Progenitor cell of endocrine pancreas (in vitro differentiated cells): ENCODE data around the gene NUP43. TPM values are rescaled to one million over a fixed set of nuclear protein-coding genes. Genes with fewer than 3 reads are reported as not detected.
"Not testable (repeated sequence)": the region's sequence is repeated elsewhere in the genome, so short reads cannot be mapped to it uniquely, and the experiment has no call there.

Experiments used
- DNase-seq: peaks from one replicate; pipeline ENCODE4 v3.0.0; 2021; ENCODE audit warnings: low spot score; ENCODE audit not compliant: unreplicated experiment
- H3K27ac Mint-ChIP-seq: 2 replicates; pipeline ENCODE4 v1.8.0; 2021; ENCODE audit warnings: mild to moderate bottlenecking, moderate library complexity, mixed read lengths
- H3K27me3 Mint-ChIP-seq: 2 replicates; pipeline ENCODE4 v1.8.0; 2021; ENCODE audit warnings: mixed read lengths
- H3K36me3 Mint-ChIP-seq: 2 replicates; pipeline ENCODE4 v1.8.0; 2022; ENCODE audit warnings: mixed read lengths; ENCODE audit not compliant: insufficient read depth
- H3K4me1 Mint-ChIP-seq: 2 replicates; pipeline ENCODE4 v1.8.0; 2021; ENCODE audit warnings: low read depth, mixed read lengths
- H3K4me3 Mint-ChIP-seq: 2 replicates; pipeline ENCODE4 v1.8.0; 2021; ENCODE audit warnings: low read depth, mild to moderate bottlenecking, moderate library complexity, mixed read lengths
- H3K9me3 Mint-ChIP-seq: 2 replicates; pipeline ENCODE4 v1.8.0; 2021; ENCODE audit warnings: low read depth, mixed read lengths
- CTCF ChIP-seq: fragments of 200-600 bp; sonication (generic); IDR thresholded peaks from one replicate; pipeline ENCODE4 v1.5.0; 2021; ENCODE audit warnings: antibody characterized with exemption, mild to moderate bottlenecking; ENCODE audit not compliant: unreplicated experiment
- total RNA-seq: library from RNA; stranded (reverse); gene quantifications from 2 replicates; pipeline ENCODE4 v1.2.1, GENCODE V29; 2021

NUP43 gene
- total RNA-seq, 1 donor from 2014 or later, result 58.0 TPM

DNA sequence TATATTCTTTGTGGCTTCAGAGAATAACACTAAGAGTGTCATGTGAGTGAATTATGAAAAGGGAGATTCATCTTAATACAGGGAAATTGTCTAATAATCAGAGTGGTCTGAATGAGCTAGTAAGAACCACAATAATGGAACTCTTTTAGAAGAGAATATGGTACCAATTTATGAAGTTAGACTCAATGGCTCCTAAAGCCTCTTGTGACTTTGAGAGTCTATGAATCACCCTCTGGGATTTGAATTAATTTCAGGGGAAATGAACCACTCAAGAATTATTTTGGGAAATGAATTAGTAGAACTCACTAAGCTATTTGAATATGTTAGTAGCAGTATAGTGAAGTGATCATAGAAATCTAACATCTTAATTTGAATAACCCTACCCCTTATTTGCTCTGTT, 17.5 kb upstream of the NUP43 start:
- no peak overlapping the region for H3K4me3 Mint-ChIP-seq
- DNase-seq, result no peak
- no peaks in the 10 kb centered on the region for H3K27me3 Mint-ChIP-seq
- peaks cover 16% of the 10 kb centered on the region for H3K36me3 Mint-ChIP-seq
- H3K9me3 Mint-ChIP-seq, result peaks cover 4% of the 10 kb centered on the region
- H3K4me1 Mint-ChIP-seq, result peaks cover under 1% of the 10 kb centered on the region
- no peak for TF ChIP-seq CTCF
- H3K27ac Mint-ChIP-seq, result no peak overlapping the region

GRCh38 chr6:149761438-149761837, 15.1 kb upstream of the NUP43 start:
- TF ChIP-seq CTCF, result no peak
- Mint-ChIP-seq H3K27me3 (no peaks in the 10 kb centered on the region), H3K9me3 (peaks cover 4% of the 10 kb centered on the region), H3K36me3 (peaks cover 9% of the 10 kb centered on the region), H3K4me1 (no peaks in the 10 kb centered on the region), H3K27ac (no peak overlapping the region), H3K4me3 (no peak overlapping the region)
- no peak for DNase-seq

GRCh38 chr6:149756261-149756636, 9.9 kb upstream of the NUP43 start:
- Mint-ChIP-seq H3K4me3 (no peak overlapping the region), H3K27ac (no peak overlapping the region), H3K9me3 (no peaks in the 10 kb centered on the region), H3K4me1 (peaks cover 1% of the 10 kb centered on the region), H3K27me3 (no peaks in the 10 kb centered on the region), H3K36me3 (peaks cover 2% of the 10 kb centered on the region)
- DNase-seq, result no peak
- TF ChIP-seq CTCF, result no peak

GRCh38 chr6:149755300-149756260, 9.3 kb upstream of the NUP43 start:
- Mint-ChIP-seq H3K27ac (peak overlapping the region; percentile 8), H3K27me3 (no peaks in the 10 kb centered on the region), H3K9me3 (no peaks in the 10 kb centered on the region), H3K4me3 (no peak overlapping the region), H3K4me1 (peaks cover 4% of the 10 kb centered on the region), H3K36me3 (peaks cover 2% of the 10 kb centered on the region)
- TF ChIP-seq CTCF, result no peak
- no peak for DNase-seq

- peak overlapping the region; percentile 5 for H3K27ac Mint-ChIP-seq
- H3K27me3 Mint-ChIP-seq, result no peaks in the 10 kb centered on the region
- no peaks in the 10 kb centered on the region for H3K36me3 Mint-ChIP-seq
- no peak for DNase-seq
- peaks cover 6% of the 10 kb centered on the region for H3K4me1 Mint-ChIP-seq
- H3K4me3 Mint-ChIP-seq, result no peak overlapping the region
- TF ChIP-seq CTCF, result no peak
- no peaks in the 10 kb centered on the region for H3K9me3 Mint-ChIP-seq
Measured at GRCh38 chr6:149754548-149754947, 8.2 kb upstream of the NUP43 start.

DNA sequence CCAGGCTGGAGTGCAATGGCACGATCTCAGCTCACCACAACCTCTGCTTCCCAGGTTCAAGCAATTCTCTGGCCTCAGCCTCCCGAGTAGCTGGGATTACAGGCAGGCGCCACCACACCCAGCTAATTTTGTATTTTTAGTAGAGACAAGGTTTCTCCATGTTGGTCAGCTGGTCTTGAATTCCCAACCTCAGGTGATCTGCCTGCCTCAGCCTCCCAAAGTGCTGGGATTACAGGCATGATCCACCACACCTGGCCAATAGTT, 7.0 kb upstream of the NUP43 start:
- not testable (repeated sequence) for H3K9me3 Mint-ChIP-seq, H3K4me3 Mint-ChIP-seq, H3K27ac Mint-ChIP-seq, H3K4me1 Mint-ChIP-seq, H3K36me3 Mint-ChIP-seq, H3K27me3 Mint-ChIP-seq, DNase-seq
